AG09319 (cell line): ENCODE results near the gene SORCS1.

ENCODE experiments used
- DNase-seq: peaks from one replicate; pipeline ENCODE4 v3.0.0-alpha.2; 2010; ENCODE audit warnings: low read depth; ENCODE audit errors: extremely low read depth
- CTCF ChIP-seq: IDR thresholded peaks from 2 replicates; pipeline ENCODE4 v1.5.1; 2011; ENCODE audit warnings: low read depth, mild to moderate bottlenecking, inconsistent platforms, low read length, moderate library complexity

The SORCS1 gene

GRCh38 chr10:106707657-106708056, 456.8 kb downstream of the SORCS1 start:
- TF ChIP-seq CTCF, result no peak
- DNase-seq, result no peak

- no peak for DNase-seq
- TF ChIP-seq CTCF, result no peak
These were observed 458.4 kb downstream of the SORCS1 start for GRCh38 chr10:106706127-106706526.

- TF ChIP-seq CTCF, result peak; percentile 83
- peak; percentile 20 for DNase-seq
These were observed 458.8 kb downstream of the SORCS1 start for GRCh38 chr10:106705681-106706100.

GRCh38 chr10:106696239-106696638, 468.3 kb downstream of the SORCS1 start:
- no peak for DNase-seq

GRCh38 chr10:106694696-106695095, 469.8 kb downstream of the SORCS1 start:
- no peak for TF ChIP-seq CTCF
- DNase-seq, result no peak

More at GRCh38 chr10:106696239-106696638, 468.3 kb downstream of the SORCS1 start:
- TF ChIP-seq CTCF, result no peak

- TF ChIP-seq CTCF, result peak; percentile 16
- no peak for DNase-seq
These were observed 482.3 kb downstream of the SORCS1 start for GRCh38 chr10:106682175-106682574.

GRCh38 chr10:106680061-106680460, 484.4 kb downstream of the SORCS1 start:
- no peak for DNase-seq
- TF ChIP-seq CTCF, result no peak
